Smooth muscle cell (in vitro differentiated cells): ENCODE results near the gene CCR7. TPM values are rescaled to one million over a fixed set of nuclear protein-coding genes. Genes with fewer than 3 reads are reported as not detected.

Experiments used
- DNase-seq: peaks from one replicate; lab custom pipeline; 2025; ENCODE audit not compliant: unreplicated experiment; lab: John Stamatoyannopoulos, UW
- H2AFZ ChIP-seq: fragments of 200-600 bp; sonication (generic); 2 replicates; pipeline ENCODE4 v1.6.0; 2016; ENCODE audit warnings: antibody characterized with exemption, low read depth, mild to moderate bottlenecking
- H3F3A ChIP-seq: fragments of 200-600 bp; sonication (generic); 2 replicates; pipeline ENCODE4 v1.6.0; 2017; ENCODE audit warnings: antibody characterized with exemption, low read depth
- H3K27ac ChIP-seq: fragments of 200-600 bp; sonication (generic); 2 replicates; pipeline ENCODE4 v1.5.1; 2016; ENCODE audit warnings: low read depth, mild to moderate bottlenecking
- H3K27me3 ChIP-seq: fragments of 200-600 bp; sonication (generic); 2 replicates; pipeline ENCODE4 v1.6.1; 2016; ENCODE audit warnings: low read depth, mild to moderate bottlenecking
- H3K36me3 ChIP-seq: fragments of 200-600 bp; sonication (generic); 2 replicates; pipeline ENCODE4 v1.5.1; 2016; ENCODE audit warnings: low read depth
- H3K4me1 ChIP-seq: fragments of 200-600 bp; sonication (generic); 2 replicates; pipeline ENCODE4 v1.5.1; 2016; ENCODE audit warnings: low read depth
- H3K4me2 ChIP-seq: fragments of 200-600 bp; sonication (generic); 2 replicates; pipeline ENCODE4 v1.6.0; 2016; ENCODE audit warnings: mild to moderate bottlenecking
- H3K4me3 ChIP-seq: fragments of 200-600 bp; sonication (generic); 2 replicates; pipeline ENCODE4 v1.5.1; 2016; ENCODE audit warnings: mild to moderate bottlenecking
- H3K79me2 ChIP-seq: fragments of 200-600 bp; sonication (generic); 2 replicates; pipeline ENCODE4 v1.6.0; 2016; ENCODE audit warnings: low read depth, mild to moderate bottlenecking
- H3K9ac ChIP-seq: fragments of 200-600 bp; sonication (generic); 2 replicates; pipeline ENCODE4 v1.6.0; 2016; ENCODE audit warnings: low read depth
- H3K9me3 ChIP-seq: fragments of 200-600 bp; sonication (generic); replicated peaks from 2 replicates; pipeline ENCODE4 v1.5.1; 2016; ENCODE audit warnings: low read depth
- H4K20me1 ChIP-seq: fragments of 200-600 bp; sonication (generic); 2 replicates; pipeline ENCODE4 v1.6.0; 2016; ENCODE audit warnings: low read depth
- CTCF ChIP-seq: fragments of 200-600 bp; sonication (generic); IDR thresholded peaks from 2 replicates; pipeline ENCODE4 v1.5.1; 2017; ENCODE audit warnings: borderline replicate concordance, mild to moderate bottlenecking, antibody characterized with exemption; ENCODE audit not compliant: insufficient read depth, poor library complexity, severe bottlenecking
- WGBS: methylation state at CpG from one replicate; pipeline ENCODE4 v1.1.7; 2016; ENCODE audit warnings: low lambda C conversion rate; 5-methylcytosine and 5-hydroxymethylcytosine counted together
- polyA plus RNA-seq: library from polyadenylated mRNA; unstranded; fragments of >200 nt; fragmentation: Nextera tagmentation; extraction: Ambion mirVana; gene quantifications from 2 replicates; pipeline ENCODE4 v1.2.1, GENCODE V29; 2016
- total RNA-seq: library from RNA; depleted of rRNA; stranded (reverse); fragments of >200 nt; gene quantifications from 2 replicates; pipeline ENCODE4 v1.2.3, GENCODE V29; 2014

The CCR7 gene
- total and polyA plus RNA-seq, 2 experiments from 2014 or later: not detected

- H2AFZ ChIP-seq: no peak overlapping the region
- WGBS: 89% methylated on average over 2 of the region's 2 CpGs
- H3K79me2 ChIP-seq: no peaks in the 10 kb centered on the region
- H3K27ac ChIP-seq: no peak overlapping the region
- TF ChIP-seq CTCF: no peak
- H4K20me1 ChIP-seq: no peaks in the 10 kb centered on the region
- H3K27me3 ChIP-seq: no peaks in the 10 kb centered on the region
- H3K36me3 ChIP-seq: no peaks in the 10 kb centered on the region
- no peak overlapping the region for H3K4me3 ChIP-seq
- H3K4me1 ChIP-seq: no peaks in the 10 kb centered on the region
- no peak overlapping the region for H3K4me2 ChIP-seq
- no peak overlapping the region for H3K9ac ChIP-seq
- H3K9me3 ChIP-seq: peaks cover 5% of the 10 kb centered on the region
- peaks cover 6% of the 10 kb centered on the region for H3F3A ChIP-seq
- no peak for DNase-seq
Measured at GRCh38 chr17:40529991-40530390, 35.3 kb downstream of the CCR7 start.

DNA sequence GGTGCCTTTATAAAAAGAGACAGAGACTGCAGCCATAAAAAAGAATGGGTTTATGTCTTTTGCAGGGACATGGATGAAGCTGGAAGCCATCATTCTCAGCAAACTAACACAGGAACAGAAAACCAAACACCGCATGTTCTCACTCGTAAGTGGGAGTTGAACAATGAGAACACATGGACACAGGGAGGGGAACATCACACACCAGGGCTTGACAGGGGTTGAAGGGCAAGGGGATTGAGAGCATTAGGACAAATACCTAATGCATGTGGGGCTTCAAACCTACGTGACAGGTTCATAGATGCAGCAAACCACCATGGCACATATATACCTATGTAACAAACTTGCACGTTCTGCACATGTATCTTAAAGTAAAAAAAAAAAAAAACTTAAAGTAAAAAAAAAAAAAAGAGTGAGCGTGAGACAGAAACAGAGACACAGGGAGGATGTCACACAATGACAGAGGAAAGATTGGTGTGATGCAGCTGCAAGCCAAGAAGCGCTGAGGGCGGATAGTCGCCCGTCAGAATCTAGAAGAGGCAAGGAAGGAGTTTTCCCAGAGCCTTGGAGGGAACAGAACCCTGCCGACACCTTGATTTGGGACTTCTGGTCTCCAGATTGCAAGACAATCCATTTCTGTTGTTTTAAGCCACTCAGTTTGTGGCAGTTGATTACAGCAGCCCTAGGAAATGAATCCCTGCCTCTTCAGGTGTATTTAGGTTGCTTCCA is 36.4 kb downstream of the CCR7 start:
- Histone ChIP-seq H3K4me3 (no peak overlapping the region), H3K27ac (no peak overlapping the region), H3K4me2 (no peak overlapping the region), H3F3A (peaks cover 4% of the 10 kb centered on the region), H3K9ac (no peak overlapping the region), H4K20me1 (no peaks in the 10 kb centered on the region), H3K79me2 (no peaks in the 10 kb centered on the region), H3K4me1 (no peaks in the 10 kb centered on the region), H2AFZ (no peak overlapping the region), H3K9me3 (peaks cover 5% of the 10 kb centered on the region), H3K36me3 (no peaks in the 10 kb centered on the region), H3K27me3 (no peaks in the 10 kb centered on the region)
- no peak for TF ChIP-seq CTCF
- WGBS: 91% methylated on average over 10 of the region's 10 CpGs
- no peak for DNase-seq

GRCh38 chr17:40526668-40527067 is 38.6 kb downstream of the CCR7 start:
- DNase-seq: no peak
- Histone ChIP-seq H3K27me3 (no peaks in the 10 kb centered on the region), H3K4me1 (no peaks in the 10 kb centered on the region), H3K4me3 (no peak overlapping the region), H3K9me3 (peaks cover 5% of the 10 kb centered on the region), H2AFZ (no peak overlapping the region), H3K27ac (no peak overlapping the region), H3K9ac (no peak overlapping the region), H3K79me2 (no peaks in the 10 kb centered on the region), H3F3A (no peaks in the 10 kb centered on the region), H4K20me1 (no peaks in the 10 kb centered on the region), H3K36me3 (no peaks in the 10 kb centered on the region), H3K4me2 (no peak overlapping the region)
- no peak for TF ChIP-seq CTCF
- 67% methylated on average over 5 of the region's 5 CpGs for WGBS

GRCh38 chr17:40525294-40525693 is 40.0 kb downstream of the CCR7 start:
- Histone ChIP-seq H3K4me3 (no peak overlapping the region), H3K36me3 (no peaks in the 10 kb centered on the region), H3K4me1 (no peaks in the 10 kb centered on the region), H3K9ac (no peak overlapping the region), H2AFZ (no peak overlapping the region), H3K27me3 (no peaks in the 10 kb centered on the region), H3K79me2 (no peaks in the 10 kb centered on the region), H4K20me1 (no peaks in the 10 kb centered on the region), H3F3A (no peaks in the 10 kb centered on the region), H3K4me2 (no peak overlapping the region), H3K9me3 (peaks cover 5% of the 10 kb centered on the region), H3K27ac (no peak overlapping the region)
- no peak for DNase-seq
- 100% methylated on average over 1 of the region's 1 CpG for WGBS
- no peak for TF ChIP-seq CTCF
